Mesenchymal stem cell (in vitro differentiated cells and primary cell): ENCODE results near the gene DEK.

Experiments
- DNase-seq: peaks from one replicate; pipeline ENCODE4 v3.0.0-alpha.2; 2013
- H2AFZ ChIP-seq: one replicate; pipeline ENCODE4 v1.6.1; 2013; ENCODE audit warnings: low read depth, mild to moderate bottlenecking, control low read depth, inconsistent platforms, low read length, moderate library complexity
- H2AK5ac ChIP-seq: 2 replicates; pipeline ENCODE4 v1.6.1; 2013; ENCODE audit warnings: low read length, moderate library complexity, mild to moderate bottlenecking, inconsistent platforms; ENCODE audit not compliant: severe bottlenecking
- H2BK120ac ChIP-seq: one replicate; pipeline ENCODE4 v1.6.1; 2013; ENCODE audit warnings: low read depth, mild to moderate bottlenecking, inconsistent platforms, low read length, moderate library complexity
- H2BK12ac ChIP-seq, 2 experiments: one replicate each; pipeline ENCODE4 v1.6.1; 2013; ENCODE audit warnings: inconsistent platforms in 2 of 2, low read length in 2 of 2, mild to moderate bottlenecking in 2 of 2, moderate library complexity in 2 of 2, control low read depth in 1 of 2
- H2BK15ac ChIP-seq: one replicate; pipeline ENCODE4 v1.6.1; 2013; ENCODE audit warnings: mild to moderate bottlenecking, low read depth, inconsistent platforms; ENCODE audit not compliant: poor library complexity, severe bottlenecking
- H2BK5ac ChIP-seq: 2 replicates; pipeline ENCODE4 v1.6.1; 2013; ENCODE audit warnings: low read depth, mild to moderate bottlenecking, low read length, control low read depth, inconsistent platforms; ENCODE audit not compliant: poor library complexity, severe bottlenecking
- H3K14ac ChIP-seq, 2 experiments: one replicate each; pipeline ENCODE4 v1.6.1; 2013; ENCODE audit warnings: inconsistent platforms in 2 of 2, low read length in 2 of 2, control low read depth in 1 of 2, mild to moderate bottlenecking in 1 of 2, moderate library complexity in 1 of 2
- H3K18ac ChIP-seq, 2 experiments: one replicate each; pipeline ENCODE4 v1.6.1; 2013; ENCODE audit warnings: inconsistent platforms in 2 of 2, low read length in 2 of 2, control low read depth in 1 of 2, low read depth in 1 of 2, mild to moderate bottlenecking in 1 of 2
- H3K23ac ChIP-seq, 2 experiments: one replicate each; pipeline ENCODE4 v1.6.1; 2013; ENCODE audit warnings: inconsistent platforms in 2 of 2, low read length in 2 of 2, mild to moderate bottlenecking in 2 of 2, moderate library complexity in 2 of 2, control low read depth in 1 of 2
- H3K27ac ChIP-seq: 2 replicates; pipeline ENCODE4 v1.5.1; 2013; ENCODE audit warnings: mild to moderate bottlenecking, moderate library complexity, low read length, control low read depth, inconsistent platforms; ENCODE audit not compliant: poor library complexity, severe bottlenecking
- H3K27me3 ChIP-seq, 2 experiments: 2 replicates each; pipeline versions ENCODE4 v1.6.1 to v1.7.0; 2013; ENCODE audit warnings: low read length in 2 of 2, mild to moderate bottlenecking in 2 of 2, moderate library complexity in 2 of 2, control low read depth in 1 of 2, inconsistent platforms in 1 of 2; ENCODE audit not compliant: control insufficient read depth in 1 of 2, insufficient read depth in 1 of 2
- H3K36me3 ChIP-seq, 2 experiments: 2 replicates each; pipeline versions ENCODE4 v1.6.1 to v1.7.0; 2013; ENCODE audit warnings: low read length in 2 of 2, control low read depth in 1 of 2, inconsistent platforms in 1 of 2, low read depth in 1 of 2, mild to moderate bottlenecking in 1 of 2; ENCODE audit not compliant: insufficient read depth in 2 of 2, control insufficient read depth in 1 of 2
- H3K4ac ChIP-seq, 2 experiments: one replicate each; pipeline ENCODE4 v1.6.1; 2013; ENCODE audit warnings: inconsistent platforms in 2 of 2, low read length in 2 of 2, mild to moderate bottlenecking in 2 of 2, moderate library complexity in 2 of 2, control low read depth in 1 of 2, low read depth in 1 of 2
- H3K4me1 ChIP-seq: 2 replicates; pipeline ENCODE4 v1.6.1; 2013; ENCODE audit warnings: low read depth, low read length, control low read depth; ENCODE audit not compliant: control insufficient read depth, insufficient read depth
- H3K4me2 ChIP-seq: 2 replicates; pipeline ENCODE4 v1.6.1; 2013; ENCODE audit warnings: low read length, mild to moderate bottlenecking, inconsistent platforms; ENCODE audit not compliant: poor library complexity, severe bottlenecking
- H3K4me3 ChIP-seq, 2 experiments: 2 replicates each; pipeline versions ENCODE4 v1.5.1 to v1.7.0; 2013; ENCODE audit warnings: low read length in 2 of 2, mild to moderate bottlenecking in 2 of 2, control low read depth in 1 of 2, low read depth in 1 of 2; ENCODE audit not compliant: insufficient read depth in 1 of 2
- H3K79me1 ChIP-seq: replicated peaks from 2 replicates; pipeline ENCODE4 v1.6.1; 2013; ENCODE audit warnings: mild to moderate bottlenecking, control low read depth, low read length, inconsistent platforms; ENCODE audit not compliant: poor library complexity, severe bottlenecking
- H3K9ac ChIP-seq: 2 replicates; pipeline ENCODE4 v1.7.0; 2013; ENCODE audit warnings: mild to moderate bottlenecking, low read length, moderate library complexity
- H3K9me3 ChIP-seq: 2 replicates; pipeline ENCODE4 v1.7.0; 2013; ENCODE audit warnings: mild to moderate bottlenecking, low read length; ENCODE audit not compliant: control insufficient read depth
- H4K8ac ChIP-seq: one replicate; pipeline ENCODE4 v1.6.1; 2013; ENCODE audit warnings: inconsistent platforms, mild to moderate bottlenecking, low read length, moderate library complexity
- H4K91ac ChIP-seq: one replicate; pipeline ENCODE4 v1.6.1; 2013; ENCODE audit warnings: mild to moderate bottlenecking, low read length, inconsistent platforms
- WGBS: methylation state at CpG from one replicate; pipeline ENCODE4 v1.1.7; 2013; ENCODE audit warnings: mixed read lengths; 5-methylcytosine and 5-hydroxymethylcytosine counted together

The DEK gene

GRCh38 chr6:18240230-18240629, 24.1 kb downstream of the DEK start:
- H2BK5ac ChIP-seq = no peak overlapping the region
- H3K4ac ChIP-seq = no peak overlapping the region
- H3K36me3 ChIP-seq = peaks cover 12 to 71% of the 10 kb centered on the region in 2 experiments
- H3K9me3 ChIP-seq = no peaks in the 10 kb centered on the region
- H3K4me3 ChIP-seq = no peak overlapping the region
- H2BK12ac ChIP-seq = no peak overlapping the region
- no peak overlapping the region for H3K14ac ChIP-seq
- 91% methylated on average over 2 of the region's 2 CpGs for WGBS
- no peak overlapping the region for H2BK15ac ChIP-seq
- no peaks in the 10 kb centered on the region for H3K27me3 ChIP-seq
- no peak overlapping the region for H3K18ac ChIP-seq
- peaks cover 9% of the 10 kb centered on the region for H3K79me1 ChIP-seq
- peaks cover 2% of the 10 kb centered on the region for H3K4me1 ChIP-seq
- no peak overlapping the region for H4K91ac ChIP-seq
- no peak overlapping the region for H2BK120ac ChIP-seq
- no peak overlapping the region for H3K23ac ChIP-seq
- H3K27ac ChIP-seq = no peak overlapping the region
- H3K9ac ChIP-seq = no peak overlapping the region
- H2AFZ ChIP-seq = no peak overlapping the region
- H2AK5ac ChIP-seq = no peak overlapping the region
- no peak overlapping the region for H4K8ac ChIP-seq
- DNase-seq = no peak
- H3K4me2 ChIP-seq = no peak overlapping the region

- no peak overlapping the region for H2BK12ac ChIP-seq
- no peaks in the 10 kb centered on the region for H3K27me3 ChIP-seq
- H2BK15ac ChIP-seq = no peak overlapping the region
- H3K9me3 ChIP-seq = peaks cover 3% of the 10 kb centered on the region
- no peak overlapping the region for H4K8ac ChIP-seq
- H3K27ac ChIP-seq = no peak overlapping the region
- H2BK5ac ChIP-seq = no peak overlapping the region
- H3K23ac ChIP-seq = no peak overlapping the region
- peaks cover 2% of the 10 kb centered on the region for H3K4me1 ChIP-seq
- no peak overlapping the region for H3K4me3 ChIP-seq
- H4K91ac ChIP-seq = no peak overlapping the region
- H3K36me3 ChIP-seq = peaks cover 12 to 58% of the 10 kb centered on the region in 2 experiments
- no peak overlapping the region for H3K4ac ChIP-seq
- H3K18ac ChIP-seq = no peak overlapping the region
- no peak overlapping the region for H2BK120ac ChIP-seq
- H3K4me2 ChIP-seq = no peak overlapping the region
- no peak overlapping the region for H2AFZ ChIP-seq
- DNase-seq = no peak
- no CpG with 5 or more reads among the region's 1 CpG for WGBS
- peaks cover 4% of the 10 kb centered on the region for H3K79me1 ChIP-seq
- no peak overlapping the region for H2AK5ac ChIP-seq
- no peak overlapping the region for H3K14ac ChIP-seq
- H3K9ac ChIP-seq = no peak overlapping the region
These were observed 27.2 kb downstream of the DEK start for GRCh38 chr6:18237167-18237566.

- WGBS = 79% methylated on average over 2 of the region's 3 CpGs
- Histone ChIP-seq H3K4me3 (no peak overlapping the region), H3K23ac (no peak overlapping the region), H2BK12ac (no peak overlapping the region), H2BK5ac (no peak overlapping the region), H4K8ac (no peak overlapping the region), H3K4me2 (no peak overlapping the region), H3K9me3 (peaks cover 8% of the 10 kb centered on the region), H4K91ac (no peak overlapping the region), H3K14ac (no peak overlapping the region), H2AK5ac (no peak overlapping the region), H2BK120ac (no peak overlapping the region), H3K18ac (no peak overlapping the region), H2AFZ (no peak overlapping the region), H3K9ac (no peak overlapping the region), H3K4me1 (no peaks in the 10 kb centered on the region), H3K79me1 (peaks cover 2% of the 10 kb centered on the region), H3K4ac (no peak overlapping the region), H3K27ac (no peak overlapping the region), H2BK15ac (no peak overlapping the region), H3K27me3 (no peaks in the 10 kb centered on the region), H3K36me3 (peaks cover 9 to 57% of the 10 kb centered on the region in 2 experiments)
- DNase-seq = no peak
These were observed 28.8 kb downstream of the DEK start for GRCh38 chr6:18235524-18235923.

- Histone ChIP-seq H2AFZ (no peak overlapping the region), H3K4me1 (no peaks in the 10 kb centered on the region), H2AK5ac (no peak overlapping the region), H4K91ac (no peak overlapping the region), H3K9ac (no peak overlapping the region), H4K8ac (no peak overlapping the region), H3K27me3 (no peaks in the 10 kb centered on the region), H3K27ac (no peak overlapping the region), H3K4ac (no peak overlapping the region), H3K23ac (no peak overlapping the region), H3K36me3 (peaks cover 9 to 53% of the 10 kb centered on the region in 2 experiments), H2BK5ac (no peak overlapping the region), H2BK12ac (no peak overlapping the region), H3K4me2 (no peak overlapping the region), H3K9me3 (peaks cover 8% of the 10 kb centered on the region), H2BK120ac (no peak overlapping the region), H3K4me3 (no peak overlapping the region), H3K18ac (no peak overlapping the region), H2BK15ac (no peak overlapping the region), H3K79me1 (peaks cover 2% of the 10 kb centered on the region), H3K14ac (no peak overlapping the region)
- no peak for DNase-seq
- WGBS = 89% methylated on average over 1 of the region's 1 CpG
These were observed 29.8 kb downstream of the DEK start for GRCh38 chr6:18234564-18234963.
